ENCODE results near the gene SMYD4. TPM values are rescaled to one million over a fixed set of nuclear protein-coding genes. Genes with fewer than 3 reads are reported as not detected.
A peak's percentile ranks its signal among the peaks of the same experiment; 100 is the strongest.

Gene SMYD4
- total and polyA plus RNA-seq, 9 of the 15 experiments (the other 6 are each of a cell fraction or from before 2014, with no cell fraction given), result 1.3 to 10.2 (median 6.7) TPM

- no peak for TF ChIP-seq RBM22 (IDR thresholded peaks at IDR 0.05; ENCODE audit: low read depth, low read length, poor library complexity, severe bottlenecking)
- TF ChIP-seq HNRNPLL (IDR thresholded peaks at IDR 0.05; ENCODE audit: low read depth, low read length, poor library complexity, severe bottlenecking), result no peak
- TF ChIP-seq GABPB1 (CRISPR knock-in tag; IDR thresholded peaks at IDR 0.05), result peak; percentile 71; the same call in 1 of the 2 replicates
- peak; percentile 75 for TF ChIP-seq ARID1B (IDR thresholded peaks at IDR 0.05)
- no peak for TF ChIP-seq GABPB2 (CRISPR knock-in tag; conservative IDR thresholded peaks at IDR 0.05)
- TF ChIP-seq JUND (IDR thresholded peaks at IDR 0.05; ENCODE audit: borderline replicate concordance, low read depth, low read length), result peak; percentile 48; the same call in 1 of the 2 replicates
- peak; percentile 58; the same call in 1 of the 3 replicates for TF ChIP-seq JUND (tag; IDR thresholded peaks at IDR 0.05; ENCODE audit: borderline replicate concordance, low read depth, low read length)
- peak; percentile 36; the same call in 1 of the 2 replicates for TF ChIP-seq MTF1 (CRISPR knock-in tag; IDR thresholded peaks at IDR 0.05; ENCODE audit: borderline replicate concordance)
- TF ChIP-seq JUNB (CRISPR knock-in tag; conservative IDR thresholded peaks at IDR 0.05), result no peak
- peak; percentile 61; the same call in 1 of the 2 replicates for TF ChIP-seq ATF7 (IDR thresholded peaks at IDR 0.05)
- no peak for TF ChIP-seq ZNF696 (CRISPR knock-in tag; conservative IDR thresholded peaks at IDR 0.05)
- no peak for TF ChIP-seq OTX1 (CRISPR knock-in tag; IDR thresholded peaks at IDR 0.05)
- TF ChIP-seq, protein P1, sequence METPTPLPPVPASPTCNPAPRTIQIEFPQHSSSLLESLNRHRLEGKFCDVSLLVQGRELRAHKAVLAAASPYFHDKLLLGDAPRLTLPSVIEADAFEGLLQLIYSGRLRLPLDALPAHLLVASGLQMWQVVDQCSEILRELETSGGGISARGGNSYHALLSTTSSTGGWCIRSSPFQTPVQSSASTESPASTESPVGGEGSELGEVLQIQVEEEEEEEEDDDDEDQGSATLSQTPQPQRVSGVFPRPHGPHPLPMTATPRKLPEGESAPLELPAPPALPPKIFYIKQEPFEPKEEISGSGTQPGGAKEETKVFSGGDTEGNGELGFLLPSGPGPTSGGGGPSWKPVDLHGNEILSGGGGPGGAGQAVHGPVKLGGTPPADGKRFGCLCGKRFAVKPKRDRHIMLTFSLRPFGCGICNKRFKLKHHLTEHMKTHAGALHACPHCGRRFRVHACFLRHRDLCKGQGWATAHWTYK (CRISPR knock-in tag; IDR thresholded peaks at IDR 0.05), result peak; percentile 99
- TF ChIP-seq ESRRB (CRISPR knock-in tag; IDR thresholded peaks at IDR 0.05; ENCODE audit: borderline replicate concordance), result no peak
- peak; percentile 61; the same call in 1 of the 2 replicates for TF ChIP-seq STAT5A (IDR thresholded peaks at IDR 0.05; ENCODE audit: borderline replicate concordance, low read length)
- peak; percentile 91 to 95 for TF ChIP-seq MNT (conservative IDR thresholded peaks at IDR 0.05)
- TF ChIP-seq RAD21 (CRISPR knock-in tag; conservative IDR thresholded peaks at IDR 0.05 in 1 of 2, IDR thresholded peaks at IDR 0.05 in 1 of 2), result peak in 1 of 2 experiments; percentile 14; a peak in 1 of 4 replicates
- no peak for TF ChIP-seq DLX4 (CRISPR knock-in tag; IDR thresholded peaks at IDR 0.05)
- peak in 1 of 2 experiments; percentile 4; a peak in 1 of 4 replicates for TF ChIP-seq RCOR1 (IDR thresholded peaks at IDR 0.05; ENCODE audit: borderline replicate concordance in 1 of 2, low read depth in 2 of 2, low read length in 2 of 2)
- TF ChIP-seq TAF9B (IDR thresholded peaks at IDR 0.05; ENCODE audit: partially characterized antibody), result peak; percentile 35
- TF ChIP-seq BCL6 (CRISPR knock-in tag; IDR thresholded peaks at IDR 0.05), result no peak
Observed at GRCh38 chr17:1730326-1731193, 99.1 kb downstream of the SMYD4 start (continued).

Data from K562 (cell line).